ENCODE measurements around the gene RAB3IL1. TPM values are rescaled to one million over a fixed set of nuclear protein-coding genes. Genes with fewer than 3 reads are reported as not detected.

Gene RAB3IL1
- polyA plus RNA-seq, 6 donors from 2014 or later, result not detected

DNA sequence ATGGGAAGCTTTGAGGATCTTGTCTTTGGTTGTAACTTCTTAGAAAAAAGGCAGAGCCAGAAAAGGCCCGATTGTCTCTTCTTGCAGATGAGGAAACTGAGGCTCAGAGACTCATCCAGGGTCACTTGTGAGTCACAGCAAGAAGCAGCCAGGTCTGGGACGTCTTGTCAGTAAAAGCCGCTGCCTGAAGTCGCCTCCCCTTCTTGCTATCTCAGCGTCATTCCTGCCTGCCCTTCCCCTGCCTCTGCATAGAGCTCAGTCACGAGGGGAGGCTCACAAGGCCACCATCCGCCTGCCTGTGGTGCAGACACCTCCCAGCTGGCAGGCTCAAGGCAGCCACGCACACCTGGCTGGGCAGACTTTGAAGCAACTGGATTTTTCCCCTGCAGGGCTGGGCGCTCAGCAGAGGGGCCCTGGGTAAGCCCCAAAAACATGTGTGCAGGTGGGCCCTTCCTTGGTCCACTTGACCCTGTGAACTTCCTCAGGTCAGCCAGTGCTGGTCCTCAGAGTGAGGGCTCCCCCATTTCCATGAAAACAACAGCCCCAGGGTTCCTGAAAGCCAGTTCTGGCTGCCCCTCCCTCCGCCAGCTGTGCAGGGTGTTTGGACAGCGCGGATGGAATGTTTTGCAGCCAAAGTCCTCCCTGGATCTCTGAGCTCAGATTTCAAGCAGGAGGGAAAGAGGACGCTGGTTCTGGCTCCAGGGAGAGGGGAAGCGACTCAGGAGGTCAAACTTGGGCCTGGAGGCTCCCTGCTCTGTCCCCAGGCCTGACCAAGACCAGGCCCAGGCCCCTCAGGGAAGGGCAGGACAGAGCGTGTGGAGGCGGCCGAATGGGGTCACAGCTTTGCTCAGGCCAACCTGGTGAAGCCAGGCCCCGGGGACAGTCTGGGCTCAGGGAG, 6.0 kb upstream of the RAB3IL1 start:
- no peak for DNase-seq
- Mint-ChIP-seq H3K4me1 (peaks cover 2 to 17% (median 6%) of the 10 kb centered on the region in 3 donors), H3K27ac (peak overlapping the region in 1 of 6 donors; percentile 52), H3K4me3 (no peak overlapping the region), H3K36me3 (peaks cover 0 to 2% of the 10 kb centered on the region in 2 donors), H3K9me3 (no peaks in the 10 kb centered on the region), H3K27me3 (peaks cover 28 to 55% (median 41%) of the 10 kb centered on the region in 3 donors)
- peak in 1 of 2 donors; percentile 40 for ATAC-seq (ENCODE audit: low read depth in 2 of 2)

- H3K27me3 Mint-ChIP-seq, result peaks cover 34 to 58% (median 50%) of the 10 kb centered on the region in 3 donors
- no peaks in the 10 kb centered on the region for H3K9me3 Mint-ChIP-seq
- DNase-seq, result no peak
- H3K36me3 Mint-ChIP-seq, result peaks cover 0 to 11% of the 10 kb centered on the region in 2 donors
- no peak overlapping the region for H3K4me3 Mint-ChIP-seq
- peak in 1 of 2 donors; percentile 59 for ATAC-seq (ENCODE audit: low read depth in 2 of 2)
- H3K4me1 Mint-ChIP-seq, result peaks cover 11 to 26% (median 15%) of the 10 kb centered on the region in 3 donors
- H3K27ac Mint-ChIP-seq, result no peak overlapping the region
Measured at GRCh38 chr11:61922539-61922938, 5.2 kb upstream of the RAB3IL1 start.

- Mint-ChIP-seq H3K4me3 (no peak overlapping the region), H3K27ac (no peak overlapping the region), H3K4me1 (peaks cover 11 to 27% (median 16%) of the 10 kb centered on the region in 3 donors), H3K9me3 (no peaks in the 10 kb centered on the region), H3K36me3 (peaks cover 0 to 12% of the 10 kb centered on the region in 2 donors), H3K27me3 (peaks cover 32 to 56% (median 56%) of the 10 kb centered on the region in 3 donors)
- DNase-seq (no peak), ATAC-seq (ENCODE audit: low read depth in 2 of 2) (no peak)
Measured at GRCh38 chr11:61921446-61921845, 4.1 kb upstream of the RAB3IL1 start.

DNA sequence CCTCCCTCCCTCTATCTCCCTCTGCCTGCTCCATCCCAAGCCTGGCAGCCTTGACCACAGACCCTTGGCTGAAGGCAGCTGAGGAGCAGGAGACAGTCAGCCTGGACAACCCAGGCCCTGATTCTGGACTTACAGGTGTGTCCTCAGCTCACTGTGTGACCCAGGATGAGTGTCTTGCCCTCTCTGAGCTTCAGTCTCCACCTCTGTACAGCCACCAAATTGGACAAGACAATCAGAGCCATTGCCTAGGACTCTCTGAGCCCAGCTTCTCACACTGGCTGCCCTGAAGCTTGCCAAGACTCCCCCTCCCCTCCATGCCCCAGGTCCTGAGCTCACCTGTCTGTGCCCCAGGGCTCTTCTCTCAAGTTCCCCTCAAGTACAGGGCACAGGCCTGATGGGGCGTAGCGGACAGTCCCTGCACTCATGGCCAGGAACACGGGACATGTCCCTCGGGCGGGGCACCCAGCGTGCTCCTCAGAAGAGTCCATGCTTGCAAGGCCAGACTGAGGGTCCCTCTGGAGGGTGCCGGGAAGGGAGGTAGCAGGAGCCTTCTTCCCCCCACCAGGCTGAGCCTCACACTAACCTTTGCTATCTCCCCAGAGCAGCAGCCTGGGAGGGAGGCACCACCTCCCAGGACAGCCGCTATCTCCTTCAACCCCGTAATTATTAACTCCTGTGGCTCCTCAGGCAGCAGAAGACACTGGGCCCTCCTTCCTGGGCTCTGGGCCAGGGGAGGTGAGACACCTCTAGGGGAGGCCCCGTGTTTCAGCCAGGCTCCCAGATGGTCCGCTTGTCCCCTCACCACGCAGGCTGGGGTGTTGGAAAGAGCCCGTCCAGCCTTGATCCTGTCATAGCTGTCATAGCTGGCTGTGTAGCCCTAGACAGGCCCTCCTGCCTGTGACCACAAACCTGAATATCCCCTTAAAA, 2.6 kb upstream of the RAB3IL1 start:
- Mint-ChIP-seq H3K36me3 (peaks cover 0 to 12% of the 10 kb centered on the region in 2 donors), H3K4me3 (no peak overlapping the region), H3K27ac (no peak overlapping the region), H3K9me3 (no peaks in the 10 kb centered on the region), H3K4me1 (peaks cover 11 to 27% (median 16%) of the 10 kb centered on the region in 3 donors), H3K27me3 (peaks cover 41 to 71% (median 70%) of the 10 kb centered on the region in 3 donors)
- DNase-seq (no peak), ATAC-seq (ENCODE audit: low read depth in 2 of 2) (no peak)

- H3K9me3 Mint-ChIP-seq, result no peaks in the 10 kb centered on the region
- H3K4me1 Mint-ChIP-seq, result peaks cover 11 to 27% (median 16%) of the 10 kb centered on the region in 3 donors
- H3K36me3 Mint-ChIP-seq, result peaks cover 0 to 12% of the 10 kb centered on the region in 2 donors
- H3K27ac Mint-ChIP-seq, result peak overlapping the region in 1 of 6 donors; percentile 41
- peak overlapping the region in 3 of 8 donors; percentile 58 to 88 (median 72) for H3K4me3 Mint-ChIP-seq
- ATAC-seq (ENCODE audit: low read depth in 2 of 2) (no peak), DNase-seq (no peak)
- H3K27me3 Mint-ChIP-seq, result peaks cover 44 to 73% (median 71%) of the 10 kb centered on the region in 3 donors
Measured at GRCh38 chr11:61918938-61919704, 1.8 kb upstream of the RAB3IL1 start.

GRCh38 chr11:61918251-61918937, 1.0 kb upstream of the RAB3IL1 start:
- H3K36me3 Mint-ChIP-seq, result peaks cover 0 to 12% of the 10 kb centered on the region in 2 donors
- H3K9me3 Mint-ChIP-seq, result no peaks in the 10 kb centered on the region
- peaks cover 11 to 27% (median 16%) of the 10 kb centered on the region in 3 donors for H3K4me1 Mint-ChIP-seq
- DNase-seq (no peak), ATAC-seq (ENCODE audit: low read depth in 2 of 2) (no peak)
- peaks cover 49 to 80% (median 75%) of the 10 kb centered on the region in 3 donors for H3K27me3 Mint-ChIP-seq
- H3K4me3 Mint-ChIP-seq, result peak overlapping the region in 7 of 8 donors; percentile 35 to 88 (median 78)
- peak overlapping the region in 1 of 6 donors; percentile 68 for H3K27ac Mint-ChIP-seq

- ATAC-seq (ENCODE audit: low read depth in 2 of 2) (peak; percentile 33 to 39), DNase-seq (no peak)
- H3K36me3 Mint-ChIP-seq, result peaks cover 0 to 12% of the 10 kb centered on the region in 2 donors
- no peak overlapping the region for H3K27ac Mint-ChIP-seq
- peak overlapping the region; percentile 36 to 84 (median 61) for H3K4me3 Mint-ChIP-seq
- no peaks in the 10 kb centered on the region for H3K9me3 Mint-ChIP-seq
- peaks cover 49 to 85% (median 81%) of the 10 kb centered on the region in 3 donors for H3K27me3 Mint-ChIP-seq
- H3K4me1 Mint-ChIP-seq, result peaks cover 14 to 33% (median 18%) of the 10 kb centered on the region in 3 donors
Measured at GRCh38 chr11:61916737-61917333, 531 bp downstream of the RAB3IL1 start.

DNA sequence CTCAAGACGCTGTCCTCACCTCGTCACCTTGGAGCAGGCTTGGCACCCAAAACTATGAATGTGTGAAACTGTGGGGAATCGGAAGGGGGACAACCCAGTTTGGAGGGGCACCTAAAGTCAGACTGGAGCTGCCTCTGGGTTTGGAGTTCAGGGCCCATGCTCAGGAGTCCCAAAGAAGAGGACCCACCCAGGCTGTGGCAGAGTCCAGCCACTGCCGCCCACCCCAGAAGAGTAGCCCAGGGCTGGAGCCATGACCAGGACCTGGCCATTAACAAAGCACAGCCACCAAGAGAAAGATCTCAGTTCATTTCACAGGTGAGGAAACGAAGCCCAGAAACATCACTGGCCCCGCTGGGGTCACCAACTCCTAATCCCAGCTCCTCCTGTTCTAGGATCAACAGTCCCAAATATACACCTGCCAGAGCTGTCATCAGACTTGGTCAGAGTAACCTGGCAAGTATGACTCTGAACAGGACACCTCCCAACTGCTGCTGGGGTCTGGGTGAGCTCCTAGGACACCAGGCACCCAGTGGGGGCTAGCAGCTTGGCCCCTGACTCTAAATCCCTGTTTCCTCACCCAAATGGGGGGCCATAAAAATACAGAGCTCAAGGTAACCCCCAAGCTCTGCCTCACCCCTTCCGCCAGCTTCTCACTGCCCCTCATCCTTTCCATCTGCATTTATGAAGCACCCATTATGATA, 2.7 kb downstream of the RAB3IL1 start:
- peak overlapping the region in 1 of 6 donors; percentile 53 for H3K27ac Mint-ChIP-seq
- H3K9me3 Mint-ChIP-seq, result no peaks in the 10 kb centered on the region
- ATAC-seq (ENCODE audit: low read depth in 2 of 2) (no peak), DNase-seq (no peak)
- peaks cover 39 to 66% (median 64%) of the 10 kb centered on the region in 3 donors for H3K27me3 Mint-ChIP-seq
- H3K4me3 Mint-ChIP-seq, result peak overlapping the region in 3 of 8 donors; percentile 25 to 66 (median 45)
- peaks cover 14 to 24% (median 18%) of the 10 kb centered on the region in 3 donors for H3K4me1 Mint-ChIP-seq
- peaks cover 0 to 12% of the 10 kb centered on the region in 2 donors for H3K36me3 Mint-ChIP-seq

- peaks cover 34 to 59% (median 56%) of the 10 kb centered on the region in 3 donors for H3K27me3 Mint-ChIP-seq
- peaks cover 0 to 12% of the 10 kb centered on the region in 2 donors for H3K36me3 Mint-ChIP-seq
- H3K27ac Mint-ChIP-seq, result no peak overlapping the region
- H3K4me1 Mint-ChIP-seq, result peaks cover 14 to 22% (median 18%) of the 10 kb centered on the region in 3 donors
- DNase-seq (no peak), ATAC-seq (ENCODE audit: low read depth in 2 of 2) (no peak)
- peak overlapping the region in 1 of 8 donors; percentile 25 for H3K4me3 Mint-ChIP-seq
- no peaks in the 10 kb centered on the region for H3K9me3 Mint-ChIP-seq
Measured at GRCh38 chr11:61913699-61914395, 3.5 kb downstream of the RAB3IL1 start.

DNA sequence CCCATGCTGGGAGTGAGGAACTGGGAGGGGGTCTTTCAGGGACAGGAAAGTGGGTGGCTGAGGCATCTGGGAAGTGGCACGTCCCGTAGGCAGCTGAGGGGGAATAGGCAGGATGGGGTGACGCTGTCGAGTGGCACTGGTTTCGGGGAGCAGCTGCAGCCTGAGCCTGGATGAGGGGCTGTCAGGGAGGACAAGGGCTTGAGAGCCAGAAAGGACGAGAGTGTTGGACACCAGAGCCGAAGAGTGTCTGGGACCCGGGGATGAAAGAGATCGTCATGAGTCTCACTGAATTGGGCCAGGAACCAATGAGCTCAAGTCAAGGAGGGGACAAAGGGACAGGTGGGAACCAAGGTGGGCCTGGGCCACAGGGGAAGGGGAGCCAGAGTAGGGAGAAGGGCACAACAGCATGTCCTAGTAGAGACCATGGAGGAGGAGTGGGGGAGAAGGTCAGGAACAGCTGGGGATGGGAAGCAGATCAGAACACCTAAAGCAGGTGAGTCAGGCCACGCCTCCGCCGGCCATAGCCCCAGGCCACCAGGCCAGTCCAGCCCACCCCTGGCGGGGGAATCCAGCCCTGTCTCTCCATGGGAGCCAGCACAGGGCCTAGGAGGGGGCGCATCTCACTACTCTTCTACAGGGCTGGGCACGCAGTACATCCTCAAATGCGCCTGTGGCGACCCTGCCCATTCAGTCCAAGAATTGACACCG, 4.2 kb downstream of the RAB3IL1 start:
- DNase-seq (no peak), ATAC-seq (ENCODE audit: low read depth in 2 of 2) (no peak)
- no peaks in the 10 kb centered on the region for H3K9me3 Mint-ChIP-seq
- H3K4me1 Mint-ChIP-seq, result peaks cover 9 to 17% (median 14%) of the 10 kb centered on the region in 3 donors
- H3K27me3 Mint-ChIP-seq, result peaks cover 27 to 52% (median 49%) of the 10 kb centered on the region in 3 donors
- H3K4me3 Mint-ChIP-seq, result peak overlapping the region in 1 of 8 donors; percentile 31
- H3K36me3 Mint-ChIP-seq, result peaks cover 0 to 7% of the 10 kb centered on the region in 2 donors
- H3K27ac Mint-ChIP-seq, result peak overlapping the region in 2 of 6 donors; percentile 45 to 57

Measured in naive B cell (primary cell).